Epidermal melanocyte (primary cell): Measurements from ENCODE around the gene SEPTIN2.
A peak's percentile ranks its signal among the peaks of the same experiment; 100 is the strongest.
"Not testable (repeated sequence)": the region's sequence is repeated elsewhere in the genome, so short reads cannot be mapped to it uniquely, and the experiment has no call there.

ENCODE experiments used
- DNase-seq: peaks from one replicate; pipeline ENCODE4 v3.0.0; 2011; ENCODE audit warnings: low spot score; ENCODE audit not compliant: insufficient read length

SEPTIN2 gene

DNA sequence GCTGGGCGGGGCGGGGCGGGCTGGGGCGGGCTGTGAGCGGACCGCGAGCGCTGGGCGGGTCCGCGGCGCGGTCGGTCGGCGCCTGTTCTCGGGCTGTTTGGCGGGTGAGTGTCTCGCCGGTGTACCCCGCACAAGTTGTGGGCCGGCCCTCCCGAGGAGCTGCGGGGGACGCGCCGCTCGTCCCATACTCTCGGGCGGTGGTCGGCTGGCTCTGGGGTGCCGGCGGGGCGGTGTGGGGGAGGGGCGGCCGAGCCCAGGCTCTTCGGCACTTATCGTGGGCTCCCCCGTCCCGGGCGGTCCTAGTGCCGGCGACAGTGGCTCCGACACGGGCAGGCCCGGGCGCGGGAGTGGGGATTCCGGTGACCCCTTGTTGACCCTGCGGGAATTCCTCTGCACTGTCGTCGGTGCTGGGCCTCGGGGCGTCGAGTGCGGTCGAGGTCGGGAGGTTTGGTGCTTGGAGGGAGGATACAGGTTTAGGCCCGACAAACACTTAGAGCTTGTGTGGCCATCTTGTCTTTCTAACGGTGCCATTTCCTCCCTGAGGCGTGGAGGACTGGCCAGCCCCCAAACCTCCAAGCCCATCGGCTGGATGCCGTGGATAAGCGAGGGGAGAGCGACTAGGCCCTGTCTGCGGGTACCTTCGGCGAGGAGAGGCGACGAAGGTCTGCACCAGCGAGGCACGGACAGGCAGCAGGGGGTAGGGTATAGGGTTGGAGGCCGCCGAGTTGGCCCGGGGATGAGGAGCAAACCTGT, at the start of gene SEPTIN2:
TSS of gene SEPTIN2 (plus strand) at position 47 of the 753 bp plus-strand sequence. CDS start 8,308 bp downstream, outside the sequence.
- no peak for DNase-seq

DNA sequence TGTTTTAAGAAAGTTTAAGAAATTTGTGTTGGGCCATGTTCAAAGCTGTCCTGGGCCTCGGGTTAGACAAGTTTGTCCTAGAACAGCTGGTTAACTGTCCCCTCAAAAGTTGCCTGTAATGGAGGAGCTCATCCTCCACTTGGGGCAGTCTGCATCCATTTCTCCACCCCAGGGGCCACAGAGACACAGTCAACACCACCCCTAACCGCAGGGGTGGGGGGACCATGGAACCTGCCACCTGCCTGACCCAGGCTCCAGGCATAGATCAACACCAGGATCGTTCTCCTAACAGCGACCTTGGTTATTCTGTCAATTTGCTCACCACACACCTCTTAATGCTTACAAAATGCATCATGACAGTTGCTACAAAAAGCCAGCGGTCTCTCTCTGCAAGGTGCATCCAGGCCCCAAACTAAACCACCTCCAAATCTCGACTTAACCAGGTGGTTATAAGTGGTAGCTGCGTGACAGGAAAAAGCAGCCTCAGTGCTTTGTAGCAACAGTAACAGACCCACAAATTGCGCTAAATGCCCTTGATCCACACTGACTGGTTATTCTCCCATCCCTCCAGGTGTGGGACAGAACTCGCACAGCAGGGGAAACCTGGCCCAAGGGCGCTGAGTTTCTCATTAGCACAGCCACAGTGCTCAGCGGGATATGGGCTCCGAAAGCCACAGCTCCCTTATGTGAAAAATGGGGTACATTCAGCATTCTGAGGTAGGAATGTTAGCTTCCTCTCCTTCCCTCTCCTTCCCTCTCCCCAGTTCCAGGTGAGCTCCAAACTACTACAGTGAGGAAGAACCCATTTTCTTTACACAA, 48.3 kb upstream of the SEPTIN2 start:
- DNase-seq, result no peak

DNA sequence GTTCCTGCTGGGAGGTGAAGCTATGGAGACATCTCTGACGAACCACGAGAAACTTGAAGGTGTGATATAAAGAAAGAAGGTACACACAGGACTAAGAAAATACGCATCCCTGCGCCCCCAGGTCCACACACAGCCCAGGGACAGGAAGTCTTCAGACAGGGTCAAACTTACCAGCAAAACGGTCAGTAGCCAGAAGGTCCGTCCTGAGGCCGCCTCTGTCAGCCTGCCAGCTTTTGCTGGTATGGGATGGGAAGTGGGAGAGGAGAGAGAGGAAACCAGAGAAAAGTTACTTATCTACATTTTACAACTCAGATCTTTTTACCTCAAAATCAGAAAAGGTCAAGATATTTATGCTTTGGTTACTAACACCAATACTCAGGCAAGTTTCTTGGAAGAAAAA, 47.4 kb upstream of the SEPTIN2 start:
- no peak for DNase-seq

DNA sequence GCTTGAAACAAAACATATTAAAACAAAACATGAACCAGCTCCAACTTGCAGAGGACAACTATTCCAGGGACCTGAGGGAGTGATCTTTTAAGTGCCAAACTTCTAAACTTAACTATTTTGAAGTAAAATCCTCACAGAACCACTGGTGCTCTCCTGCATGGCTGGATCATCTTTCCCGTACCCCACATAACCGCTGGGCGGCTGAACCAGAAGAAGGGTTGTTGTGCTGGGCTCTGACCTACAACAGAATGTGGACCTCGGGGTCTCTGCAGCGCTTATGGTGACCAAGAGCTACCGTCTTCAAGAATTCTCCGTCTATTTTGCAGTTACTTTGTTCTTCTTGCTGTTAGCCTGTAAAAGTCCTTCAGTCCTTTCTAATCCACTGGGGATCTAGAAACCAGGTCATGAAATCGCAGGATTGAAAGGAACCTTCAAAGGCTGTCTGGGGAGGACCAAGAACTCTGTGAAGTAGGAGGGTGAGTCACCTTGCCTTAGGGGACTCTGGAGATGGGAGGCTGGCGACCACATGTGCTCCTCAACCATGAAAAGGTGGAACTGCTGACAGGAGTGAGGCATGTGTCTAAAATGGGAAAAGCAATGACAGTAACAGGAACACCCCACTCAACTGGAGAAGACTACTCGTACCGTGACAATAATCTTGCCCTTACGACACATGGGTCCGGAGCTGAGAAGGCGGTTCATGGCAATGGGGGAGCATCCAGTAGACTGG, 46.8 kb upstream of the SEPTIN2 start:
- DNase-seq, result no peak

DNA sequence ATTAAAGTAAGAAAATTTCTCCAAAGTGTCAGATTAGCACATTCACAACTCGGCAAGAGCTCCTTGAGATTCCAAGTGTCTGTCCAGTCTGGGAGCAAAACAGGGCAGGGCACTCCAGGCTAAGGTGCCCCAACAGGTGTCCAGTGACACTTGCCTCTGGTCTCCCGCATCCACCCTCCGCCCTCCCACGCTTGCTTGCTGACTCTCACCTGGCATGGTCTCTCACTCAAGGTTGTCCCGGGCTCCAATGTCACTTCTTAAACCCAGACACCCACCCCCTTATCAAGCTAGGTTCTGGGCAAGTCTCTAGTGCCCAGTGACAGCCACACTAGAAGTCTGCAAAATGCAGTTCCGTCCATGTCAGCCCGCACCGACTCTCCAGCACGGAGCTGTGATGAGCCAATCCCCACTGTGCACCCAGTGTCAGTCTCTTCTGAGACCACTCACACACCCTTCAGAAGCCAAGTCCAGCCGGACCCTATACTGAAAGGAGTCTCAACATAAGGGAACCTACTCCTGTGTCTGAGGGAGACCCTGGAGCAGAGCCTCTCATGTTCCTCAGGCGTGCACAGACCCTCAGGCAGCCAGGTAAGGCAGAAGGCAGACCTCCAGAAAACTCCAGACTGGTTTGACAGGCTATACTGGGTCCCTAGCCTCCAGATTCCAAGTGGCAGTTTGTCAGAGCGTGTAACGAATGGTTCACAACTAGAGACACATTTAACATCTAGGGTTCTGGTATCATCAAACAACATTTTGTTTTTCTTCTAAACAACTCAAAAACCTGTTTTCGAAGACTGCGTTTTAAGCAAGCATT, 45.8 kb upstream of the SEPTIN2 start:
- no peak for DNase-seq

DNA sequence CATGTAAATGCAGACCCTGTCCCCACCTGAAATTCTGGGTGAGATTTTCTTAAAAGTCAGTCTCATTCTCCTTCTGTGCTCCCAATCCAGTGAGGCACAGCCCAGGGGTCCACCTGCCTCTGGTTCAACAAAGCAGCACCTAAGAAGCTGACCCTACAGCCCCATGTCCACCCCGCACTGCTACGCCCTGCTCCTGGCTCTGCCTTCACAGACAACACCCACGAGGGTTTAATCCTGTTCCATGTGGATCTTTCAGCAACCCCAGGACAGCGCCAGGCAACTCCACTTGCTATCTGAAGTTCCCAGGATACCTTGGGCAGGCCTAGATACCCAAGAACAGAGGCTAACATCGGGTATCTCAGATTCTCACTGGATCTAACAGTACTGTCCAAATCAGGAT, 45.2 kb upstream of the SEPTIN2 start:
- DNase-seq, result no peak

DNA sequence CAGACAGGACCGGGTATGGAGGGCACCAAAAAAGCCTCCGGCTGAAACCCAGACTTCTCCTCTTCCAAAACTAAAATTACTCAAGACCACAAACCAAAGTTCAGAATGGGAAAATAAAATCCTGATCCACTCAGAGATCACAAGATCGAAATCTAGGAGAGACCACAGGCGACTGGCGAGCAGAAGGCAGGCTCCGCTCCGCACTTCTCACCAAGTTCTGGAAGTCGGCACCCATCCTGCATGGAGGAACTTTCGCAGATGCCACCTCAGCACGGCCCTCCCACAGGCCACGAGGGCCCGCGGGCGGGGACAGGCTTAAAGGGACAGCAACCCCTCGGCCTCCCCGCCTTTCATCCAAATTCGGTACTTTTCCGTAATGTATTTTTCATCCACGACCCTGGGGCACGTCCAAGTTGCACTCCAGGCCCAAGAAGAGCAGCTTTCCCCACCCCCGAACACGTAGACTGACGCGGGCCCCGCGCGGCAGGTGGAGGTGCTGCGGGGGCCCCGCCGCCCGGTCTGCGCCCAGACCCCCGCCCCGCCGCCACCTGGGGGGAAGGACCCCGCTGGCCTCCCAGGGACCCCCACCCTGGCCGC, 43.9 kb upstream of the SEPTIN2 start:
- peak; percentile 72 for DNase-seq

DNA sequence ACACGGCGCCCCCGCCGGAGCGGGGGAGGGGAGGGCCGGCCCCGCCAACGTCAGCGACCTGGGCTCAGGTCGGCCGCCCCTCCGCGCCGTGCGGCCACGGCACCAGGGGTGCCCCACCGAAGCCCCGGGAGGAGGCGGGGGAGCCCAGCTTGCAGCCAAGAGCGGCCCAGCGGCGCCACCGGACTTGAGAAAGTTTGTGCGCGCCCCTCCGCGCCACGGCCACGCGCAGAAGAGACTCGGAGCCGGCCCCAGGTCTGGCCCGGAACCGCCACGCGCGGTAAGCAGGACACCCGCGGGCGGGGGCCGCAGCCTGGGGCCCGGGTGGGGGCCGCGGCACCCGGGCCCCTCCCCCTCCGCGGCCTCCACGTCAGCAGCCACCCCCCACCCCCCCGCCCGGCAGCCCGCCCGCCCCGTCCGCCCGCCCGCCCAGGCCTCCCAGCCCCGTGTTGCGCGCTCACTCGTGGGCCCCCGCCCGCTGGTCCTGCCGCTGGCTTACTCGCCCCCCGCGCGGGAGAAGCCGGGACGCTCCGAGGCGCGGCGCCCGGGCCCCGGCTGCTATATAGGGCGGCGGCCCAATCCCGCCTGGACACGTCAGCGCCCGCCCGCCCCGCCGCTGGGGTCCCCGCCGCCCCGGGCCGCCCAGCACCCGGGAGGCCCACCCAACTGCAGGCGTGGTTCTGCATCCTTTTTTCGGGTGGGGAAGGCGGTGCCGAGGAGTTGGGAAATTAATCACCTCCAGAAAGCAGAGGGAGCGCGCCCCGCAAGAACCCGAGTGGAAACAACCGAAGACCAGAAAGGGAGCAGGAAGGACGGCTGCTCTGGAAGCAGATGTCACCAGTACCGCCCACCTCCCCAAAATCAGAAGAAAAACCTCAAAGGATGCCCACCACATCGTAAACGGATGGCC, 43.2 kb upstream of the SEPTIN2 start:
- DNase-seq, result no peak

DNA sequence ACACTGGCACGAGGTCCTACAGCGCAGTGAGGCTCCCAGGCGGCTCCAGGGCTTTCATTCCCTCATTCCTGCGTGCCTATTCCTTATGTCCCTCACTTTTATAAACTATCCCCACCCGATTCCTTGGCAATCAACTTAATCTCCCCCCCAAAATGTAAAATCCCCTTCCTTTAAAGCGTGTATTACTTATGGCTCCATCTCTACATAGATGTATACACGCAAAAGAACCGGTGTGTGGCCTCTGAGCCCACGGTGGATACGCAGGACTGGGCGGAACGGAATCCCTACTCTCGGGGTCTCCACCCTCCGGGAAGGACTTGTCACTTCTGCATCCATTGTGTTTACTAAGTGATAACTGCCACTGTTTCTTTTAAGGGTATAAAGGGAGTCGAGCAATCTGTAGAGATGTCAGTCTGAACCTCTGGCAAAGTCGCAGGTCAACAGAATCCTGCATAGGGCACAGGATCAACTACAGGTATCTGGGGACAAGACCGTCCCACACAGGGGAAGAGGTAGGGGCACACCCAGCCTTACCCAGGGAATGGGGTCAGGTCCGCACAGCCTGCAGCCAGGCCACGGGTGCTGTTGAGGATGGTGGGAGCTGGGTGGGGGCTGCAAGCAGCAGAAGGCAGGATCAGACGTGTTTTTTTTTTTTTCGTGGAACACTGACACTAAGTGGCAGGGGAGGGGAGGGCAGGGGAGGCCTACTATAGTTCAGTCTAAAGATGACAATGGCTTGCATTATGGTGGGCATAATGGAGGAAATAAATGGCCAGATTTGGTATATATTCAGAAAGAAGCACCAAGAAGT, 42.3 kb upstream of the SEPTIN2 start:
- DNase-seq, result no peak

DNA sequence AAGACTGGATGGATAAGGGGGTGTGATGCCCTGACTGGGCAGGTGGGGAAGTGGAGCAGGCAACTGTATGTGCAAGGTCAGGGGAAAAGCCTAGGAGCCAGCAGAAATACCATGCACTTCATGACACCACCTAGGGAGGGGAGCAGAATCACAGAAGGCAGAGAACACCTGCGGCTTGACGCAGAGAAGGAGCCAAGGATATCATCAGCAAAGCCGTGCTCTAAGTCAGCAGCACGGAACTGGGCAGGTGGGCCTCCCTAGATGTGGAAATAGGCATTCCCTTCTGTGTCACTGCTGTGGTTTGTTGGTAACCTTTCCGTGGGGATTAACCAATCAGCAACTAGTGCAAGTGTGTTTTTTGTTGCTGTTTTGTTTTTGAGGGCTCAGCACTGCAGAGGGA, 41.6 kb upstream of the SEPTIN2 start:
- no peak for DNase-seq

DNA sequence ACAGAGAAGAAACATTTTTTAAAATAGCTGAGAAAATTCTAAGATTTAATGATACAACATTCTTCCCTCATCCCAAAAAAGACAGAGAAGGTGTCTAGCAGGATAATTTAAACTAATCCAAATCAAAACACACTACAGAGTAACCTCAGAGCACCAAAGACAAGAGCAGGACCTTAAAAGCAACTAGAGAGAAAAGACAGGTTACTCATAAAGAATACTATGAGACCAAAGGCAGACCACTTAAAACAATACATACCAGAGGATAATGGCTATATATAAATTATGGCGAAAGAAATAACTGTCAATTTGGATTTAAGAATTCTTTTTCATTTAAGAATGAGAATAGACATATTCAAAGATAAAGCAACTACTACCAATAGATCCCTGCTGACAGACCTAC, 40.2 kb upstream of the SEPTIN2 start:
- no peak for DNase-seq

DNA sequence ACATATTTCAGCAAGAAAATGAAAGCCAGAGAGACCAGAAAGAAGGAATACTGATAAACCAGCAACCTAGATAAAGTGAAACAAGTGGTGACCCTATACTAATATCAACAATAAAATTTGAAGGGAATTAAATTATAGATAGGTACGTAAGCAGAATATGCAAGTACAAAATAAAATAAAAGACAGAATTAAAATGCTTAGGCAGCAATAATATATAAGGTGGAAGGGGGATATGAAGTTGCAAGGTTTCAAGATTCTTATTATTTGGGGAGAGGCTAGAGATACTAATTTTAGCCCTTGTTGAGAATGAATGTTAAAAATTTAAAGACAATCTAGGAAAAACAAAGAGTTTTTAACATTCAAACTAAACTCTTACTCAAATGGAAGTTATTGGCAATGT, 39.8 kb upstream of the SEPTIN2 start:
- DNase-seq, result no peak

DNA sequence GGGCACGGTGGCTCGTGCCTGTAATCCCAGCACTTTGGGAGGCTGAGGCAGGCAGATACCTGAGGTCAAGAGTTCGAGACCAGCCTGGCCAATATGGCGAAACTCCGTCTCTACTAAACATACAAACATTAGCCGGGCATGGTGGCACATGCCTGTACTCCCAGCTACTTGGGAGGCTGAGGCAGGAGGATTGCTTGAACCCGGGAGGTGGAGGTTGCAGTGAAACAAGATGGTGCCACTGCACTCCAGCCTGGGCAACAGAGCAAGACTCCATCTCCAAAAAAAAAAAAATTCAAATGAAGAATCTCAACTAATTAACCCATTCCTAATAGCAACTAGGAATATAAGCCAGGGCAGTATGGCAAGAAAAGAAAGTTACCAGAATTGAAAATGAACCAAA, 37.4 kb upstream of the SEPTIN2 start:
- not testable (repeated sequence) for DNase-seq

DNA sequence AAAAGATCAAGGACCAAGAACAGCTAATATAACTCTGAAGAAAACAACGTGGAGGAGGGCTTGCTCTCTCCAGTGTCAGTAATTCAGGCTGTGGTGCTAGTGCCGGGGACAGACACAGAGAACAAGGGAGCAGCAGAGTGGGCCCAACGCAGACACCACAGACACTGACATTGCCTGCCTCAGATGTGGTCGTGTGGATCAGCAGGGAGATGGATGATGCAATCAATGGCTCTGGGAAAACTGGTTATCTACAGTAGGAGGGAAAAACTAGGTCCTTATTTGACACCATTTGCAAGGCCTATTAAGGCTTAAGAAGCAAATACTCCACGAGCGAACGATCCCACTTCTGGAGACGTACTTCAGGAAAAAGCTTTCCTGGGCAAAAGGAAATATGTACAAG, 36.3 kb upstream of the SEPTIN2 start:
- DNase-seq, result no peak

DNA sequence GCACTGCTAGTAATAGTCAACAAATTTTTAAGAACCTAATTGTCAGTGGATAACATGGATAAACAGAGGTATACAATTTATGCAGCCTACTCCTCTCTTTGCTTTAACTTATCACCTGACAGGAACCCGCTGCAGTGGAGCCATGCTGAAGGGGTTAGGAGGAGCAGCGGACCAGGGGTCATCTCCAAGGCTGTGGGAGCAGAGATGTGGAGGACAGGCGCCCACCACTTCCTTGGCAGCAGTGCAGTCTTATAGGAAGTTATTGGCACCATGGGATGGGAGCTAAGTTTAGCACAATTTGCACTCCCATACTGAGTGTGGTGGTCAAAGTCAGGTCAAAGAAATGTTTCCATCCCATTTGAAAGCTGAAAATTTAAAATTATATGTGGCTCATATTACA, 35.9 kb upstream of the SEPTIN2 start:
- no peak for DNase-seq

DNA sequence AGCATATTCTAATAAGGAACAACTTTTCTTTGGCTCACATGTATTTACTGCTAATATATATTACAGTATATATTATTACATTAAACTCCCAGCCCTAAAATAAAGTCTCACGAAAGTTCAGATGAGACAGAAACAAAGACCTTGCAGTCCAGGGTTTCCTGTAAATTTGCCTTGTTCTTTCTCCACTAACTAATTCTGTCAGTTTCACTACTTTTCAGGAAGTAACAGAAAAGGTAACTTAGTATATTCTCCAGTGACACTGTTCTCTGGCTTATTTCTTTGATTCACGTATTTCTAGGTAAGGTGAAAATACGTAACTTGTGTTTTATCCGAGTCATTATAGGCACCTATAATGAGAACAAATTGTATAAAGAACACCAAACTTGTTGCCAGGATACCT, 35.4 kb upstream of the SEPTIN2 start:
- DNase-seq, result no peak

DNA sequence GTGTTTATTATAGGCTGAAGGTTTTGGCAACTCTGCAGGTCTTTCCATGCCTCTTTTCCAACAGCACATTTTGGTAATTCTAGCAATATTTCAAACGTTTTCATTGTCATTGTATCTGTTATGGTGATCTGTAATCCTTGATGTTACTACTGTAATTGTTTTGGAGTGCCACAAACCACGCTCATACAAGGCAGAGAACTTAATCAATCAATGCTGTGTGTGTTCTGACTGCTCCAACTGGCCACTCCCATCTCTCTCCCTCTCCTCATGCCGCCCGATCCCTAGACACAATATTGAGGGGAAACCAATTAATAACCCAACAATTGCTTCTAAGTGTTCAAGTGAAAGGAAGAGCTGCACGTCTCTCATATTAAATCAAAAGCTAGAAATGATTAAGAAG, 33.2 kb upstream of the SEPTIN2 start:
- no peak for DNase-seq

DNA sequence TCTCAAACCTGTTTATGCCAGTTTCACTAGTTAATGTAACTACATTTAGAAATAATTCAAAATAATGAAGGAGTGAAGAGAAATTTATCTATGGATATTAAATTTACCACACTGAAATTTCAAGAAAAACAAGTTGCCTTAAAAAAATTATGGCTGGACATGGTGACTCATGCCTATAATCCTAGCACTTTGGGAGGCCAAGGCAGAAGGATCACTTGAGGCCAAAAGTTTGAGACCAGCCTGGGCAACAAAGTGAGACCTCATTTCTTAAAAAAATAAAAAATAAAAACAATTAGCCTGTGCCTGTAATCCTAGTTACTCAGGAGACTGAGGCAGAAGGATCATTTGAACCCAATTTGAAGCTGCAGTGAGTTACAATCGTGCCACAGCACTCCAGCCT, 30.1 kb upstream of the SEPTIN2 start:
- DNase-seq, result no peak
